ENCODE data around the gene PIK3AP1.

Gene PIK3AP1

DNA sequence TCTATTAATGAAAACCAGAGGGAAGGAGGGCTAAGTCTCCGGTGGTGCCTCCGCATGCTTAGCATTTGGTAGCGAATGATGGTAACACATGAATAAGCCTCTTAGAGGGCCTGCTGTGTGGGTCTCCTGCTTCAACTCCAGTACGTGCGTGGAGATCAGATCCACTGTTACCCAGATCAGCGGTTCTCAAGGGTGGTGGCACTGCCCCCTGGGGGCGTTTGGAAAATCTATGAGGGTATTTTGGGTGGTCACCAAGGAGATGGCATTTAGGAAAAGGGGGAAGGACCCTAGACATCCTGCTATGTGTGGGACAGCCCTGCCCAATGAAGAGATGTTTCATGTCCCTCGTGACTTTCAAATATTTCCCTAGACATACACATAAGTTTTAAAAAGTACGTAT lies 76.4 kb downstream of the PIK3AP1 start:
- DNase-seq = no peak

GRCh38 chr10:96642973-96643372 lies 77.3 kb downstream of the PIK3AP1 start:
- DNase-seq = peak in 33 of 56 donors; percentile 4 to 76 (median 28)

- no peak for DNase-seq
Observed at GRCh38 chr10:96642530-96642929, 77.8 kb downstream of the PIK3AP1 start.

DNA sequence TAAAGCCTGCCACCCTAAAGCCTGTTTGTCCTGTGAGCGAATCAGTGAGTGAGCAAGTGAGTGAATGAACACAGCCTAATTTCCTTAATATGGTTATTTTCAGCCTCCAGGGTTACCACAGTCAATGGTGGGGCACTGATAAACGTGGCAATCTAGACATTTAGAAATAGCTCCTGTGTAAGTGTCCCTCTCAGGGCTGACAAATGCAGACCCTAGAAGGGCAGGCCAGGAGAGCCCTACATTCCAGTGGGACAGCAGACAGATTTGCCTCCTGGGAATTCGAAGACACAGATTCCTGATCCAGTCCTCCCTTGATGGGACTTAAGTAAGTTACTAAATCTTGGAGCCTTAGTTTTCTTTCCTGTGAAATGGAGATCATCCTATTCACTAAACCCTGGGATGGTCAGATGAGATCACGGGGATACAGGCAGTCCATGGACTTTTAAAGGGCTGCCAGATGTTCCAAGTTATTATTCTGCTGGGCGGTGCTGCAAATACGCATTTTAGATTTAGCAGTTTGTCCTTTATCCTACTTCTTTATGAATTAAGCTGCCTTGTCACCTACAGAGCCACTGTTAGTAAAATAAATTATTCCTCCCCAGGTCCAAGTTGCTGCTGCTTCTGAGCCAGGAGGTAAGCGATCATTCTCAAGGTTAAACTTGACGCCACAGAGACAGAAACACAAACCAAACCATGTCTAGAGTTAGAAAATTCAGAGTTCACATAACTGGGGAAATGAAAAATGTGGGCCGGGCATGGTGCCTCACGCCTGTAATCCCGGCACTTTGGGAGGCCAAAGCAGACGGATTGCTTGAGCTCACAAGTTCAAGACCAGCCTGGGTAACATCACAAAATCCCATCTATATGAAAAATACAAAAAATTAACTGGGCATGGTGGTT lies 78.7 kb downstream of the PIK3AP1 start:
- no peak for DNase-seq

DNA sequence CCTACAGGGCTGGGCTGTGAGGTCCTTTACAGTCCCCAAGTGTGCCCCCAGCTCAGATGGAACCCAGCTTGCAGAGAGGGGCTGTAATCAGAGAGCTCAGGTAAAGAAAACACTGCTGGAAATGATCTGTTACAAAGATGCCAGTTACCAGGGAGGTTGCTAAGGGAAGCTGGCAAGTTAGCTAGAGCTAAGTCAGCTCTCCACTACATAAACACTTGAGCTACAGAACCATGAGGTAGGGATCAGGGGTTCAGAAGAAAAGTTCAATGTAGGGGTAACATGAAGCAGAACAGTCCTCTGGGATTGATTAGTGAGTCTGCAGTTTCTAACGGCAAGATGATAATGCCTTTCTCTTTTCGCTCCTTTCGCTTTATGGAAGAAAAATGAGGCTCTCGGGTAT lies 80.4 kb downstream of the PIK3AP1 start:
- DNase-seq = peak in 1 of 56 donors; percentile 62

GRCh38 chr10:96638696-96639095 lies 81.6 kb downstream of the PIK3AP1 start:
- DNase-seq = no peak

- no peak for DNase-seq
Observed at GRCh38 chr10:96638120-96638519, 82.2 kb downstream of the PIK3AP1 start.

GRCh38 chr10:96637709-96638108 lies 82.6 kb downstream of the PIK3AP1 start:
- no peak for DNase-seq

- no peak for DNase-seq
Observed at GRCh38 chr10:96636551-96636950, 83.8 kb downstream of the PIK3AP1 start.

DNA sequence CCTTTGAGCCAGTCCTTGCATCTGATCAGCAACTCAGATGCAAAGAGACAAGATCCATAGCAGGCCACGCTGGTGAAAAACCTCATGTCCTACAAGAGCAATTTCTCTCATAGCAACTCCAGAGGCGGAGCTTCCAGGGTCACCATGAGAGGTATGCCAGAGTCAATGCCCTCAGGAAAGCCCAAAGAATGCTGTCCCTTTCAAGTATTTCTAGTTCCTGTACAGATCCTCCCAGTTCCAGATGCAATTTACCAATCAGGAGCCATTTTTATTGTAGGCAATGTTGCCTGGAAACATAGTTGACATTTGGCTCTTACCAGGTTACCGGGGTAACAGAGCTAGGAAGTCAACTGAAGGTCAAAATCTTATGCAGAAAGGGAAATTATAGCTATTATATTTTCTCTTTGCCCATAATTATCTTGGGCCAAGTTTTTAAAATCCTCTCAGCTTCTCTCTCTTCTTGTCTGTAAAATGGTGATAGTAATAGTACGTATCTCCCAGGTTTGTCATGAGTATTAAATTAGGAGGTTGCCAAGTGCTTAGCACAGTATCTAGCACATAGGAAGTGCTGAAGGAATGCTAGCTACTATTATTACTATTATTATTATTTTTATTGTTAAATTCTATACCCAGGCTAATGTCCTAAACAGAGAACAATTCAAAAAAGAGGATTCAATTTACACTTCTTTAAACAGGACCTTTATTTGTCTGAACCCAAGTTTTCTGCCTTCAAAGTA lies 87.2 kb downstream of the PIK3AP1 start:
- no peak for DNase-seq

GRCh38 chr10:96627292-96627691 lies 93.0 kb downstream of the PIK3AP1 start:
- no peak for DNase-seq

GRCh38 chr10:96626795-96627194 lies 93.5 kb downstream of the PIK3AP1 start:
- no peak for DNase-seq

- DNase-seq = no peak
Observed at GRCh38 chr10:96625173-96625572, 95.1 kb downstream of the PIK3AP1 start.

GRCh38 chr10:96622013-96622787 lies 98.1 kb downstream of the PIK3AP1 start:
- DNase-seq = no peak

- DNase-seq = no peak
Observed at GRCh38 chr10:96619796-96620773, 100.2 kb downstream of the PIK3AP1 start.

GRCh38 chr10:96619120-96619519 lies 101.2 kb downstream of the PIK3AP1 start:
- no peak for DNase-seq

DNA sequence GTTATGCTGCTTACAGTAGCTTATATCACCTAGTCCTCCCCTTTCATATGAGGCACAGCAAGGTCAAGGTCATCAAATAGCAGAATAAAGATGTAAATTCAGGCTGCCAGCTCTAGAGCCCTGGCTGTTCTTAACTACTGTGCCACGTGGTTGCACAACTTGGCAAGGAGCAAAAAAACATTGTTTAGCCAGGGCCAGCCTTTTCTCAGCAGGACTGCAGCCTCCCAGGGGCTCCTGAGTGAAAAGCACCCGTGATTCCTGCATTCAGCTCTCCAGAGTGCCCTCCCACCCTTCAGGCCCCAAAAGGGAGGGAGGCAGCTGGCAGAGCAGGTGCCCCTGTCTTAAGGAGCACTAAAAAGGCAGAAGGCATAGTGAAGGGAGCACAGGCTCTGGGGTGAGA lies 101.7 kb downstream of the PIK3AP1 start:
- DNase-seq = peak in 41 of 56 donors; percentile 8 to 78 (median 39)

DNA sequence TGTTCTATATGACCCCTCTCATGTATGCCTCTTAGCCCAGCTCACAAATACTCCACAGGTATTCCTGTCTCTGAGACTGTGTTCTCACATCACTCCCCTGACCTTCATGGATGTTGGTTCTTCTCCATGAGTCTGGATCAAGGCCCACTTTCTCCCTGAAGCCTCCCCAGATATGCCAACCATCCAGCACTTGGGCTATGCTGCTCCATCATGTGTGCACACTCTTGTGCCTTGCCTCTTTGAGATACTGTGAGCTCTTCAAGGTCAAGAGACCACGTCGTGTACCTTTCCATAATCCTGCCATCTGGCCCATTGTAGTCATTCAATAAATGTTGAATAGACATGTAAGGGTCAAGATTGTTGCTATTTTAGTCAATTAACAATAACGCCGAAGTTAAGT lies 103.4 kb downstream of the PIK3AP1 start:
- no peak for DNase-seq

GRCh38 chr10:96614515-96614914 lies 105.8 kb downstream of the PIK3AP1 start:
- DNase-seq = no peak

- no peak for DNase-seq
Observed at GRCh38 chr10:96613576-96613975, 106.7 kb downstream of the PIK3AP1 start.

Data from amygdala (tissue), 56 donors.